Liver (tissue), 9 donors: Measurements from ENCODE around the gene OTOG. TPM values are rescaled to one million over a fixed set of nuclear protein-coding genes. Genes with fewer than 3 reads are reported as not detected.

Source experiments
- DNase-seq: peaks from one replicate; pipeline ENCODE4 v3.0.0-alpha.2; 2017; ENCODE audit warnings: low spot score
- H3K27ac ChIP-seq, 2 donors: one replicate each; pipeline ENCODE4 v1.7.0; 2013; ENCODE audit warnings: inconsistent platforms in 2 of 2, low read length in 2 of 2, control low read depth in 1 of 2, low read depth in 1 of 2, mild to moderate bottlenecking in 1 of 2
- H3K27me3 ChIP-seq, 4 donors: one replicate each; pipeline versions ENCODE4 v1.6.1 to v1.7.0; 2013; ENCODE audit warnings: low read length in 3 of 4, inconsistent platforms in 1 of 4, mild to moderate bottlenecking in 1 of 4, moderate library complexity in 1 of 4; ENCODE audit not compliant: control insufficient read depth in 4 of 4, insufficient read depth in 4 of 4
- H3K36me3 ChIP-seq, 4 donors: one replicate each; pipeline versions ENCODE4 v1.6.1 to v1.7.0; 2013; ENCODE audit warnings: low read length in 3 of 4, mild to moderate bottlenecking in 3 of 4, low read depth in 1 of 4, moderate library complexity in 1 of 4; ENCODE audit not compliant: control insufficient read depth in 4 of 4, insufficient read depth in 3 of 4
- H3K4me1 ChIP-seq, 4 donors: one replicate each; pipeline versions ENCODE4 v1.6.1 to v1.7.0; 2013; ENCODE audit warnings: low read length in 3 of 4, mild to moderate bottlenecking in 3 of 4, moderate library complexity in 1 of 4; ENCODE audit not compliant: control insufficient read depth in 4 of 4, insufficient read depth in 4 of 4
- H3K4me3 ChIP-seq, 3 donors: one replicate each; pipeline versions ENCODE4 v1.6.1 to v1.7.0; 2013; ENCODE audit warnings: low read length in 3 of 3, control low read depth in 1 of 3, low read depth in 1 of 3, mild to moderate bottlenecking in 1 of 3
- H3K9ac ChIP-seq, 2 donors: one replicate each; pipeline ENCODE4 v1.7.0; 2013; ENCODE audit warnings: low read length in 2 of 2, mild to moderate bottlenecking in 2 of 2, moderate library complexity in 2 of 2, control low read depth in 1 of 2, low read depth in 1 of 2
- H3K9me3 ChIP-seq, 4 donors: one replicate each; pipeline versions ENCODE4 v1.6.1 to v1.7.0; 2013; ENCODE audit warnings: low read length in 3 of 4; ENCODE audit not compliant: control insufficient read depth in 4 of 4
- FOXA2 ChIP-seq: IDR thresholded peaks from 2 replicates; pipeline ENCODE4 v1.6.1; 2016; ENCODE audit warnings: antibody characterized with exemption
- GABPA ChIP-seq, 2 donors: IDR thresholded peaks in 1 of 2; conservative IDR thresholded peaks in 1 of 2; 2 replicates each; pipeline ENCODE4 v1.6.1; 2016; ENCODE audit warnings: antibody characterized with exemption in 2 of 2, mild to moderate bottlenecking in 1 of 2, moderate library complexity in 1 of 2
- HNF4A ChIP-seq, 2 donors: conservative IDR thresholded peaks; 2 replicates each; pipeline ENCODE4 v1.6.1; 2016; ENCODE audit warnings: antibody characterized with exemption in 2 of 2, mild to moderate bottlenecking in 2 of 2
- HNF4G ChIP-seq: IDR thresholded peaks from 2 replicates; pipeline ENCODE4 v1.6.1; 2016; ENCODE audit warnings: antibody characterized with exemption
- JUND ChIP-seq, 2 donors: IDR thresholded peaks; 2 replicates each; pipeline ENCODE4 v1.6.1; 2016; ENCODE audit warnings: antibody characterized with exemption in 2 of 2
- NR2F2 ChIP-seq: IDR thresholded peaks from 2 replicates; pipeline ENCODE4 v1.6.1; 2016; ENCODE audit warnings: antibody characterized with exemption
- RAD21 ChIP-seq, 2 donors: IDR thresholded peaks; 2 replicates each; pipeline ENCODE4 v1.6.1; 2016; ENCODE audit warnings: antibody characterized with exemption in 2 of 2, mild to moderate bottlenecking in 2 of 2
- RXRA ChIP-seq, 2 donors: IDR thresholded peaks; 2 replicates each; pipeline ENCODE4 v1.6.1; 2017 to 2018; ENCODE audit warnings: antibody characterized with exemption in 2 of 2, mild to moderate bottlenecking in 1 of 2
- SP1 ChIP-seq: IDR thresholded peaks from 2 replicates; pipeline ENCODE4 v1.6.1; 2018; ENCODE audit warnings: antibody characterized with exemption, mild to moderate bottlenecking
- TAF1 ChIP-seq: conservative IDR thresholded peaks from 2 replicates; pipeline ENCODE4 v1.6.1; 2016; ENCODE audit warnings: antibody characterized with exemption, mild to moderate bottlenecking
- YY1 ChIP-seq: IDR thresholded peaks from 2 replicates; pipeline ENCODE4 v1.6.1; 2016; ENCODE audit warnings: antibody characterized with exemption, mild to moderate bottlenecking
- WGBS: extraction: QIAGEN DNeasy Blood & Tissue Kit; methylation state at CpG from one replicate; pipeline ENCODE4 v1.1.7; 2013; 5-methylcytosine and 5-hydroxymethylcytosine counted together
- polyA plus RNA-seq, 2 donors: library from polyadenylated mRNA; stranded (reverse) in 1 of 2; unstranded in 1 of 2; fragments of 200-250 nt in 1 of 2; fragments of >200 nt in 1 of 2; fragmentation: Nextera tagmentation in 1 of 2; extraction: Ambion mirVana in 1 of 2; gene quantifications; one replicate each; pipeline versions ENCODE4 v1.2.1 to v1.2.3, GENCODE V29; 2013 to 2015
- total RNA-seq, 2 donors: library from RNA; depleted of rRNA; stranded (reverse); fragments of >200 nt; gene quantifications; one replicate each; pipeline ENCODE4 v1.2.3, GENCODE V29; 2014
- TF ChIP-seq, protein P1 (sequence below): IDR thresholded peaks from 2 replicates; pipeline ENCODE4 v1.6.1; 2016; ENCODE audit warnings: antibody characterized with exemption
- TF ChIP-seq, protein P2 (sequence below): fragments of 150-350 bp; IDR thresholded peaks from 2 replicates; pipeline ENCODE4 v1.5.1; 2017; ENCODE audit warnings: improper control_type of control experiment, low read depth, low read length; ENCODE audit not compliant: missing input control
- TF ChIP-seq, protein P3 (sequence below): IDR thresholded peaks from 2 replicates; pipeline ENCODE4 v1.6.1; 2016; ENCODE audit warnings: antibody characterized with exemption
- TF ChIP-seq, protein P4 (sequence below): IDR thresholded peaks from 2 replicates; pipeline ENCODE4 v1.6.1; 2016; ENCODE audit warnings: antibody characterized with exemption
- TF ChIP-seq, protein P5 (sequence below): IDR thresholded peaks from 2 replicates; pipeline ENCODE4 v1.6.1; 2016; ENCODE audit warnings: antibody characterized with exemption, mild to moderate bottlenecking
- donor health status: healthy.
- donor health status: healthy.
- donor health status: healthy.
- donor health status: healthy.
- donor health status: healthy.

Gene OTOG
- total and polyA plus RNA-seq, 4 donors: not detected

DNA sequence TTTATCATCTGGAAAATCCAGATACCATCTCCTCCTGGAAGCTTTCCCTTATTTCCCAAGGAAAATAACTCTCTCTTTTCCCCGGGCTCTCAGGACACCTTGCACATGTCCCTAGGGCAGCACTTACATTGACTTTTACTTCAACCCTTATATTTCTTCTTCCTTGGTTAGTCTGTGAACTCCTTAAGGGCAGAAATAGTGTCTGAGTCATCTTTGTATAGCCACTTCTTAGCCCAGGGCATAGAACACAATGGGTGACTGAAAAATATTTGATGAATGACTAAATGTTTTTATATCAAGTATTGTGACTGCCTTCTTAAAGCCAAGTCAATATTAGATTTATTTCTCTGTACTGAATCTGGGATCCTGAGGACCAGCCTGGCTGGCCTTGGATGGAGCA lies 126.9 kb downstream of the OTOG start:
- 76% methylated on average over 1 of the region's 1 CpG for WGBS
- H3K27me3 ChIP-seq: peaks cover 0 to 3% (median 0%) of the 10 kb centered on the region in 4 donors
- no peak overlapping the region for H3K9ac ChIP-seq
- H3K36me3 ChIP-seq: no peaks in the 10 kb centered on the region
- no peaks in the 10 kb centered on the region for H3K4me1 ChIP-seq
- DNase-seq: no peak
- no peak for TF ChIP-seq YY1
- no peak for TF ChIP-seq HNF4G
- no peak for TF ChIP-seq RAD21 (IDR thresholded peaks at IDR 0.05)
- TF ChIP-seq, protein P1, sequence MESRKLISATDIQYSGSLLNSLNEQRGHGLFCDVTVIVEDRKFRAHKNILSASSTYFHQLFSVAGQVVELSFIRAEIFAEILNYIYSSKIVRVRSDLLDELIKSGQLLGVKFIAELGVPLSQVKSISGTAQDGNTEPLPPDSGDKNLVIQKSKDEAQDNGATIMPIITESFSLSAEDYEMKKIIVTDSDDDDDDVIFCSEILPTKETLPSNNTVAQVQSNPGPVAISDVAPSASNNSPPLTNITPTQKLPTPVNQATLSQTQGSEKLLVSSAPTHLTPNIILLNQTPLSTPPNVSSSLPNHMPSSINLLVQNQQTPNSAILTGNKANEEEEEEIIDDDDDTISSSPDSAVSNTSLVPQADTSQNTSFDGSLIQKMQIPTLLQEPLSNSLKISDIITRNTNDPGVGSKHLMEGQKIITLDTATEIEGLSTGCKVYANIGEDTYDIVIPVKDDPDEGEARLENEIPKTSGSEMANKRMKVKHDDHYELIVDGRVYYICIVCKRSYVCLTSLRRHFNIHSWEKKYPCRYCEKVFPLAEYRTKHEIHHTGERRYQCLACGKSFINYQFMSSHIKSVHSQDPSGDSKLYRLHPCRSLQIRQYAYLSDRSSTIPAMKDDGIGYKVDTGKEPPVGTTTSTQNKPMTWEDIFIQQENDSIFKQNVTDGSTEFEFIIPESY: no peak
- TF ChIP-seq JUND (IDR thresholded peaks at IDR 0.05): no peak
- TF ChIP-seq, protein P2, sequence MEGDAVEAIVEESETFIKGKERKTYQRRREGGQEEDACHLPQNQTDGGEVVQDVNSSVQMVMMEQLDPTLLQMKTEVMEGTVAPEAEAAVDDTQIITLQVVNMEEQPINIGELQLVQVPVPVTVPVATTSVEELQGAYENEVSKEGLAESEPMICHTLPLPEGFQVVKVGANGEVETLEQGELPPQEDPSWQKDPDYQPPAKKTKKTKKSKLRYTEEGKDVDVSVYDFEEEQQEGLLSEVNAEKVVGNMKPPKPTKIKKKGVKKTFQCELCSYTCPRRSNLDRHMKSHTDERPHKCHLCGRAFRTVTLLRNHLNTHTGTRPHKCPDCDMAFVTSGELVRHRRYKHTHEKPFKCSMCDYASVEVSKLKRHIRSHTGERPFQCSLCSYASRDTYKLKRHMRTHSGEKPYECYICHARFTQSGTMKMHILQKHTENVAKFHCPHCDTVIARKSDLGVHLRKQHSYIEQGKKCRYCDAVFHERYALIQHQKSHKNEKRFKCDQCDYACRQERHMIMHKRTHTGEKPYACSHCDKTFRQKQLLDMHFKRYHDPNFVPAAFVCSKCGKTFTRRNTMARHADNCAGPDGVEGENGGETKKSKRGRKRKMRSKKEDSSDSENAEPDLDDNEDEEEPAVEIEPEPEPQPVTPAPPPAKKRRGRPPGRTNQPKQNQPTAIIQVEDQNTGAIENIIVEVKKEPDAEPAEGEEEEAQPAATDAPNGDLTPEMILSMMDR: no peak
- TF ChIP-seq RXRA (IDR thresholded peaks at IDR 0.05): no peak
- TF ChIP-seq SP1: no peak
- TF ChIP-seq, protein P3, sequence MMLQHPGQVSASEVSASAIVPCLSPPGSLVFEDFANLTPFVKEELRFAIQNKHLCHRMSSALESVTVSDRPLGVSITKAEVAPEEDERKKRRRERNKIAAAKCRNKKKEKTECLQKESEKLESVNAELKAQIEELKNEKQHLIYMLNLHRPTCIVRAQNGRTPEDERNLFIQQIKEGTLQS: no peak
- TF ChIP-seq NR2F2: no peak
- TF ChIP-seq GABPA (IDR thresholded peaks at IDR 0.05 in 1 of 2, conservative IDR thresholded peaks at IDR 0.05 in 1 of 2): no peak
- TF ChIP-seq, protein P4, sequence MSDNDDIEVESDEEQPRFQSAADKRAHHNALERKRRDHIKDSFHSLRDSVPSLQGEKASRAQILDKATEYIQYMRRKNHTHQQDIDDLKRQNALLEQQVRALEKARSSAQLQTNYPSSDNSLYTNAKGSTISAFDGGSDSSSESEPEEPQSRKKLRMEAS: no peak
- TF ChIP-seq, protein P5, sequence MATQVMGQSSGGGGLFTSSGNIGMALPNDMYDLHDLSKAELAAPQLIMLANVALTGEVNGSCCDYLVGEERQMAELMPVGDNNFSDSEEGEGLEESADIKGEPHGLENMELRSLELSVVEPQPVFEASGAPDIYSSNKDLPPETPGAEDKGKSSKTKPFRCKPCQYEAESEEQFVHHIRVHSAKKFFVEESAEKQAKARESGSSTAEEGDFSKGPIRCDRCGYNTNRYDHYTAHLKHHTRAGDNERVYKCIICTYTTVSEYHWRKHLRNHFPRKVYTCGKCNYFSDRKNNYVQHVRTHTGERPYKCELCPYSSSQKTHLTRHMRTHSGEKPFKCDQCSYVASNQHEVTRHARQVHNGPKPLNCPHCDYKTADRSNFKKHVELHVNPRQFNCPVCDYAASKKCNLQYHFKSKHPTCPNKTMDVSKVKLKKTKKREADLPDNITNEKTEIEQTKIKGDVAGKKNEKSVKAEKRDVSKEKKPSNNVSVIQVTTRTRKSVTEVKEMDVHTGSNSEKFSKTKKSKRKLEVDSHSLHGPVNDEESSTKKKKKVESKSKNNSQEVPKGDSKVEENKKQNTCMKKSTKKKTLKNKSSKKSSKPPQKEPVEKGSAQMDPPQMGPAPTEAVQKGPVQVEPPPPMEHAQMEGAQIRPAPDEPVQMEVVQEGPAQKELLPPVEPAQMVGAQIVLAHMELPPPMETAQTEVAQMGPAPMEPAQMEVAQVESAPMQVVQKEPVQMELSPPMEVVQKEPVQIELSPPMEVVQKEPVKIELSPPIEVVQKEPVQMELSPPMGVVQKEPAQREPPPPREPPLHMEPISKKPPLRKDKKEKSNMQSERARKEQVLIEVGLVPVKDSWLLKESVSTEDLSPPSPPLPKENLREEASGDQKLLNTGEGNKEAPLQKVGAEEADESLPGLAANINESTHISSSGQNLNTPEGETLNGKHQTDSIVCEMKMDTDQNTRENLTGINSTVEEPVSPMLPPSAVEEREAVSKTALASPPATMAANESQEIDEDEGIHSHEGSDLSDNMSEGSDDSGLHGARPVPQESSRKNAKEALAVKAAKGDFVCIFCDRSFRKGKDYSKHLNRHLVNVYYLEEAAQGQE: no peak
- no peak for TF ChIP-seq TAF1
- TF ChIP-seq FOXA2: no peak
- no peak for TF ChIP-seq HNF4A (conservative IDR thresholded peaks at IDR 0.05)
- peaks cover 0 to 18% (median 4%) of the 10 kb centered on the region in 4 donors for H3K9me3 ChIP-seq
- no peak overlapping the region for H3K27ac ChIP-seq
- no peak overlapping the region for H3K4me3 ChIP-seq

DNA sequence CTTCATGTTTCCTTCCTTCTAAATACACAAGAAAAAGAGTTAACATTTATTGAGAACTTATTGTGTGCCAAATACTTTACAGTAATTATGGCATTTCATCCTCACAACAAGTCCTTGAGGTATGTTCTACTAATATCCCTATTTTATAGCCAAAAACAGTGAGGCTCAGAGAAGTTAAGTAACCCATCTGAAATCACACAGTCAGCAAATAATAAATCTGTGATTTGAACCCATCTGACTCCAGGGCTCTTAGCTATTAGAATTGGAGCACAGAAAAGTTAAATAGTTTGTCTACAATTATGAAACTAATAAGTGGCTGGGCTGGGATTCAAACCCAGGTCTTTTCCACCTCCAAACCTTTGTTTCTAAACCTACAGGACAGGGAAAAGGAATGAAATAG lies 135.8 kb downstream of the OTOG start:
- H3K27ac ChIP-seq: no peak overlapping the region
- H3K4me3 ChIP-seq: no peak overlapping the region
- no peak overlapping the region for H3K9ac ChIP-seq
- DNase-seq: no peak
- no peaks in the 10 kb centered on the region for H3K36me3 ChIP-seq
- H3K9me3 ChIP-seq: no peaks in the 10 kb centered on the region
- H3K4me1 ChIP-seq: no peaks in the 10 kb centered on the region
- H3K27me3 ChIP-seq: peaks cover 0 to 9% (median under 1%) of the 10 kb centered on the region in 4 donors
- TF ChIP-seq GABPA (IDR thresholded peaks at IDR 0.05 in 1 of 2, conservative IDR thresholded peaks at IDR 0.05 in 1 of 2) (no peak), TAF1 (no peak)
- TF ChIP-seq, protein P1: no peak
- TF ChIP-seq, protein P3: no peak
- TF ChIP-seq, protein P5: no peak
